Islet of Langerhans (tissue), 1 donor: ENCODE results near the gene JDP2.

ENCODE experiments used
- FAIRE-seq: peaks from one replicate; lab custom pipeline; 2011; peaks lifted over from hg19 to GRCh38; lab: Jason Lieb, UNC

Gene JDP2

GRCh38 chr14:75514673-75515628 lies 87.1 kb downstream of the JDP2 start:
- FAIRE-seq, result no peak

GRCh38 chr14:75515629-75515996 lies 87.8 kb downstream of the JDP2 start:
- FAIRE-seq, result no peak

- no peak for FAIRE-seq
Measured at GRCh38 chr14:75518625-75519024, 90.8 kb downstream of the JDP2 start.

- no peak for FAIRE-seq
Measured at GRCh38 chr14:75519394-75519793, 91.6 kb downstream of the JDP2 start.

- FAIRE-seq, result no peak
Measured at GRCh38 chr14:75519826-75520728, 92.3 kb downstream of the JDP2 start.

GRCh38 chr14:75520852-75521251 lies 93.0 kb downstream of the JDP2 start:
- FAIRE-seq, result no peak

- no peak for FAIRE-seq
Measured at GRCh38 chr14:75521415-75522199, 93.8 kb downstream of the JDP2 start.

- no peak for FAIRE-seq
Measured at GRCh38 chr14:75522224-75522982, 94.6 kb downstream of the JDP2 start, which contains the start of gene BATF. TSS of gene BATF (plus strand) at chr14:75522469. CDS start at chr14:75522683, 214 bp downstream.

GRCh38 chr14:75522983-75523318 lies 95.1 kb downstream of the JDP2 start:
- FAIRE-seq, result no peak
